HL-60 (cell line): Measurements from ENCODE around the gene RAB8A.
A peak's percentile ranks its signal among the peaks of the same experiment; 100 is the strongest.

Source experiments
- CTCF ChIP-seq: IDR thresholded peaks from one replicate; pipeline ENCODE4 v1.5.1; 2011; ENCODE audit warnings: low read length, control low read depth, inconsistent platforms; ENCODE audit not compliant: insufficient read depth
- POLR2AphosphoS5 ChIP-seq: IDR thresholded peaks from 2 replicates; pipeline ENCODE4 v1.6.1; 2012; ENCODE audit warnings: low read depth
- REST ChIP-seq: IDR thresholded peaks from 2 replicates; pipeline ENCODE4 v1.6.1; 2012; ENCODE audit warnings: low read depth; ENCODE audit not compliant: insufficient replicate concordance

- TF ChIP-seq CTCF (no peak), POLR2AphosphoS5 (0 out of 2 replicates have a peak, but pooled peaks have one; percentile 57), REST (no peak)
Measured at GRCh38 chr19:16142032-16142580, 30.4 kb downstream of the RAB8A start.
